Inflammatory macrophage (primary cell): ENCODE results near the gene SEPTIN1.

Source experiments
- DNase-seq, 2 donors: peaks; one replicate each; pipeline ENCODE4 v3.0.0-alpha.2; 2020 to 2022

The SEPTIN1 gene

DNA sequence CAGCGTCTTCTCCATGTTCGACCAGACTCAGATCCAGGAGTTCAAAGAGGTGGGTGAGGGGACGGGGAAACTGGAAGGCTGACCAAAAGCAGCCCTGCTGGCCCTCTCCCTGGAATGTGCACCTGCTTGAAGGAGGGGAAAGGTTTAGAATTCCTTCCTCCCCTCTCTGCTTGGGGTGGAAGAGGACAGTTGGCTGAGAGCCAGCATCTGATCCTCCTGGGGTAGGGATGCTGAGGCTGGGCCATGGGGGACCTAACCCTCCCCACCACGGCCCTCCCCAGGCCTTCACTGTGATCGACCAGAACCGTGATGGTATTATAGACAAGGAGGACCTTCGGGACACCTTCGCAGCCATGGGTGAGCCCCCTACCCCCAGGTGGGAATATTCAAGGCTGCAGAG is 6.5 kb downstream of the SEPTIN1 start:
- no peak for DNase-seq

DNA sequence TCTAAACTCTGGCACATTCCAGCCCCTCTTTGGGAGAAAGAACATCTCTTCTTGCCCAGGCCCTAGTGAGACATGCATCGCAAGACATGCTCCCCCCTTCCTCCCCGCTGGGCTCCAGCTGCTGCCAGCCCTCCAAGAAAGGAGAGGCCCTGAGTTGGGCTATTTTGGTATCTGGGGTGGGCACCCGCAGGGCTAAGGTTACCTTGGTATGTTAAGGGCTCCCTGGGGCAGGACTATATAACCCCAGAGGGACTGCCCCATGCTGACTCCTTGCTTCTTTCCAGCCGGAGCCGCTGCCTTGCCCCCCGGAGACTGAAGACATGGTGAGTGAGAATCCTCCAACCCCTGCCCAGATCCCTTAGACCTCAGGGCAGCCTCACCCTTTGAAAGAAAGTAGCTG is 7.8 kb downstream of the SEPTIN1 start, which contains the start of gene MYL11:
Gene MYL11 (plus strand): TSS at position 265 of the 400 bp plus-strand sequence. CDS start 56 bp downstream, at position 321.
- DNase-seq, result no peak

DNA sequence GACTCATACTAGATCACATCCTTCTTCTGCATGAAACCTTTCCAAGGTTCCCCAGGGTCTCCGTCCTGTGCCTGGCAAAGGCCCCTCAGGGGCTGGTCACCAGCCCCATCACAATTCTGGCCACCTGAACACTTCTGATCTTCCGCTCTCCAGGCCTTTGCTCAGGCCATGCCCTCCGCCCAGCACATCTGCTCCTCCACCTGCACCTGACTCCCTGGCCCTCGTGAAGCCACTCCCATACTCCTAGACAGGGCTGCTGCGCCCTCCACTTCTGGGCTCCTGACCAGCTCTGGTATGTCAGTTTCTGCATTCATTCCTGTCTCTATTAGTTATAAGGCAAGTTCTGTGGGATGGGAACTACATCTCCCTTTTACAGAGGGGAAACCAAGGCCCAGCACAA is 9.6 kb downstream of the SEPTIN1 start:
- no peak for DNase-seq

DNA sequence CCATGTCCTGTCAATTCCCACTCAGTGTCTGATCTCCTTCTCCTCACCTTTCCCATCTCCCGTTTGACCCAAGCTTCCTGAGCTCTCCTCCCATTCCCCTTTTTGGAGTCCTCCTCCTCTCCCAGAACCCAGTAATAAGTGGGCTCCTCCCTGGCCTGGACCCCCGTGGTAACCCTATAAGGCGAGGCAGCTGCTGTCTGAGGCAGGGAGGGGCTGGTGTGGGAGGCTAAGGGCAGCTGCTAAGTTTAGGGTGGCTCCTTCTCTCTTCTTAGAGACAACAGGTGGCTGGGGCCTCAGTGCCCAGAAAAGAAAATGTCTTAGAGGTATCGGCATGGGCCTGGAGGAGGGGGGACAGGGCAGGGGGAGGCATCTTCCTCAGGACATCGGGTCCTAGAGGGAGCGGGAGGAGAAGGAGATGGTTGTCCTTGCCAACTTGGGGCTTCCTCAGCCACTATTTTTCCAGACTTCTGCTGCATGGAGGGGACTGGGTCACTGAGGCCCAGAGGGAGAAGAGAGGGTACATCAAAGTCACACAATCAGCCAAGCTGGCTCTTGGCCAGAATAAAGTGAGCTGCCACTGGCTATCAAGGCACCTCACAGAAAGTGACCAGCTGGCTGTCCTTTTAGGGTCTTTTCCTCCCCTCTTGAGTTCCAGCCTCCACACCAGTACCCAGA is 10.2 kb downstream of the SEPTIN1 start:
- no peak for DNase-seq

DNA sequence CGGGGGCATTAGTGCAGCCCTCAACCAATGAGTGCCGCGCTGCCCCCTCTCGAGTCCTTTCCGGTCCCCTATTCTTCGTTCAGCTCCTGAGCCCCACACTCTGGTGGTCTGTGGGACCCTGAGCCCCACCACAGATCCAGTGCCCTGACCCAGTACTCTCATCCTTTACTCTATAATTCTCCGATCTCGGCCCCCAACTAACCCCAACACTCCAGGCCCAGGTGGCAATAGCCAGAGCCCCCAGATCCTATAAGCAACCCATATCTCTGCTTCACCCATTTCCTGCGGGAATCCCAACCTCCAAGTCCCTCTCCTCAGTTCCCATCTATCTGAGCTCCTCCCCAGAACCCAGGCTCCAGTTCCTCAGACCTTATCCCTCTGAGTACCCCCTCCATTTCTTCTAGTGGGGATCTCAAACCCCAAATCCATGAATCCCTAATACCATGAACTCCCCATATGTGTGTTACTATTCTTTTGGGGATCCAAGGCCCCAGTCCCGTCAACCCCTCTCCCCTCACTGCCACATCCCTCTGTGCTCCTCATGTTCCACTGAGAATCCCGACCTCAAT is 11.0 kb downstream of the SEPTIN1 start:
- no peak for DNase-seq

DNA sequence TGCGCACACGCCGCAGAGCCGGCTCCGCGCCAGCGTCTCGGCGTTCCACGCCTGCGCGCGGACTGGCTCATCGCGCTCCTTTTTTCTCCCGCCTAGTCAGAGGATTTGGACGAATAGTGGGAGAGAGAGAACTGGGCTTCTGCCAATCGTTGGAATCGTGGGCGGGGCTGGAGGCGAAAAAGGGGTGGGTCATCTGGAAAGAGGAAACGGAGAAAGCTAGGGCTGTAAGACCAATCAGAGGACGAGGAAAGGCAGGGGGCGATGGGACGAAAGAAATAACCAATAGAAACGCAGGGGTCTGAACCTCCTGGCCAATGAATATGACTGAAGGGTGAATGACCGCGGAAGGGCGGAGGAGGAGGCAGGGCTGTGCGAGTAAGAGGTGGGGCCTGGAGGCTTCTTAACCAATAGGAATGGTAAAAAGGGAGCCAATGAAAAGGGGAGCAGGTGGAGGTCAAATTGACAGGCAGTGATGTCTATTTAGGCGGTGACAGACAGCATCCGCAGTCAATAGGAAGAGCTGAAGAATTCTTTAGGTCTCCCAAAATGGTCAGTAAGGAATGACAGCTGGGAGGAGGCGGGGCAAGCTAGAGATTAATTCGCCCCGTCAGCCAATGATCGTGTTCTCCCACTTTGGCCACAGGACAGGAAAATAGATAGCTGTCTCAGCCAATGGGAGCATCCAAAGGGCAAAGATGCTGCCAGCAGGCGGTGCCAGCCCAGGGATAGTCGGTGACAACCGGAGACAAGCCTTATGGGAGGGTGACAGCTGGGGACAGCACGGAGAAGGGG is 11.7 kb downstream of the SEPTIN1 start, which contains the start of gene TBC1D10B:
Gene TBC1D10B (minus strand): TSS at position 39 of the 792 bp plus-strand sequence. CDS start 311 bp downstream, outside the sequence.
- DNase-seq, result peak; percentile 99 to 100

DNA sequence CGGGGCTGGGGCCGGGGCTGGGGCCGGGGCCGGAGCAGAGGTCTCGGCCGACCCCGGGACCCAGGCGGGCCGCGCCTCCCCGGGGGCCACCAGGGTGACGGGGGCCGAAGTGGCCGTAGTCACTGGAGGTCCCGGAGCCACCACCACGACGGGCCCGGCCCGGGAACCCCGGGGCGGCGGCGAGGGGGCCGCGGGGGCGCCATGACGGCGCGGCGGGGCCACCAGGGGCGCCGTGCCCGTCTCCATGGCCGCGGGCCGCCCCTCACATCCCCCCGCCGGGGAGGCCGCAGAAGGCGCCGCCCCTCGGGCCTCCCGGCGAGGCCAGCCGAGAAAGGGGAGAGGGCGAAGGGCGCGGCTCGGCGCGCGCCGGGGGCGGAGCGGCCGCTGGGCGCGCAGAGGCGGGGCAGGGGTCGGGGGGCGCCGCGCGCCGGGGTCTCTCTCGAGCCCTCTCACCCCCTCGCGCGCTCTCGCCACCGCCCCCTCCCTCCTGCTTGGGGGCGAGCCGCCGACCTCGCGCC is 12.4 kb downstream of the SEPTIN1 start:
- DNase-seq, result no peak

DNA sequence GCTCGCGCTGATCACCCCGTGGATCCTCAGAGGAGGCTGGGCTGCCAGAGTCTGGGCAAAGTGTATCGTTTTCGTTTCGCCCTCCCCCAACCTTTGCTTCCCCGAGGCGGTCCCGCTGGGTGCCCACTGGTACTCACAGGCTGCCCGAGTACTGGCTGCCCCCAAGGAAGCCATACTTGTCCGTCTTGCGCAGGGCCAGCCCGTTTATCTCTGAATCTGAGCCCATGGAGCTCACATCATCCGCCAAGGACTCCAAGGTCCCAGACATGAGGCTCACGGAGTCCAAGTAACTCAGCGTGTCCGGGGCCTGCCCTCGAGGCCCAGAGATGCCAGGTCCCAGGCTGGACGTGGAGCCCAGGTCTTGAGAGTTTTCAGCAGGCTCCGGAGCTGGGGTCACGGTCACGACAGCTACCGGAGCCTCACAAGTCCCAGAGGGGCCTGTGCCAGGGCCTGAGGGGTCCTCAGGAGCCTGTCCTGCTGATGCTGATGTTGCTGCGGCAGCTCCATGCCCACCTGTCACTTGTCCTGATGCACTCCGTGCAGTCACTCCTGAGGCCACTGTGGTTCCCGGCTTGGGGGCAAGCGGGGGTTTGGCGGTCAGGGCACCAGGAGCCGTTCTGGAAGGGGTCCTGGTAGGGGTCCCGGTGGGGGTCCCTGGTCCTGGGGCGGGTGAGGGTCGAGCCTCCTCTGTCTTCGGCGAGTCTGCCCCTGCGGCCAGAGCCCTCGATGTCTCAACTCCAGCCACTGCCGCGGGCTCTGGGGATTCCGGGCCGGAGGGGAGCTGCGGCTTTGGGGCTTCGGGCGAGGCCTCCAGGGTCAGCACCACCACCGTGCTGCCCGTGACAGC is 13.0 kb downstream of the SEPTIN1 start:
- no peak for DNase-seq

DNA sequence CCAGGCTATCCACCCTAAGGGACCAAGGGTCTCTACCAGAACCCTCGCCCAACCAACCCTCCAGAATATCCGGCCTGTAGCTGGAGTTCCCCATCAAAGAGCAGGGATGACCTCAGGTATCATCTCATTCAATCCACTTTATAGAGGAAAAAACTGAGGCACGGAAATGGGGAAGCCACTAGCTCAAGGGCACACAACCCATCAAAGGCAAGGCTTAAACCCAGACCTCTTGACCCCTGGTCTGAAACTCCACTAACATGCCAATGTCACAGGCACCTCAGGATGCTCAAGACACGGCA is 13.6 kb downstream of the SEPTIN1 start:
- DNase-seq, result no peak

DNA sequence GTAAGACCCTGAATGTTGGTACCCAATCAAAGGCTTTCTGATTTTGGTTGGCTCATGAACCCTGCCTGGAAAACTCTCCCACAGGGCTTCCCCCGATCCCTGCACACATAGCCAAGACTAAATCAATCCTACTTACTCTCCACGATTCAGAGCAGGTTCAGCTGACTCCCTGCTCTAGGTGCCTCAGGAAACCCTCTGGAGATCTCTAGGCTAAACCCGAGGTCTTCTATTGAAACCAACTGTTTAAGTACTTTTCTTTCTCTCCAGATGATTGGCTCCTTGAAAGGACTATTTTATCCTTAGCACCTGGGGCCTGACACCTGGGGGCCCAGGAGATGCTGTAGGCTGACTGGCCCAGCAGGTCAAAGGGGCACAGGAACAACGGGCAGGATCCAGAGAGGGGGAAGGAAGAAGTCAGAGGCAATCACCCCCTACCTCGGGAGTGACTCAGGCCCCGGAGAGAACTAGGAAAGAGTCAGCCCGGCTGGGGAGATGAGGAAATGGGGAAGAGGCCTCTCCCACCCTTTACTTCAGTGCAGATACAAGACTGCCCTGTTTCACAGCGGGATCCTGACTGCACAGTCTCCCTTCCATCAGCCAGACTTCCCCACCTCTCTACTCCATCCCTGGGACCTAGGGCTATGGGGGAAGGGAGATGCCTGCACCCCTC is 14.1 kb downstream of the SEPTIN1 start:
- peak; percentile 76 to 80 for DNase-seq

DNA sequence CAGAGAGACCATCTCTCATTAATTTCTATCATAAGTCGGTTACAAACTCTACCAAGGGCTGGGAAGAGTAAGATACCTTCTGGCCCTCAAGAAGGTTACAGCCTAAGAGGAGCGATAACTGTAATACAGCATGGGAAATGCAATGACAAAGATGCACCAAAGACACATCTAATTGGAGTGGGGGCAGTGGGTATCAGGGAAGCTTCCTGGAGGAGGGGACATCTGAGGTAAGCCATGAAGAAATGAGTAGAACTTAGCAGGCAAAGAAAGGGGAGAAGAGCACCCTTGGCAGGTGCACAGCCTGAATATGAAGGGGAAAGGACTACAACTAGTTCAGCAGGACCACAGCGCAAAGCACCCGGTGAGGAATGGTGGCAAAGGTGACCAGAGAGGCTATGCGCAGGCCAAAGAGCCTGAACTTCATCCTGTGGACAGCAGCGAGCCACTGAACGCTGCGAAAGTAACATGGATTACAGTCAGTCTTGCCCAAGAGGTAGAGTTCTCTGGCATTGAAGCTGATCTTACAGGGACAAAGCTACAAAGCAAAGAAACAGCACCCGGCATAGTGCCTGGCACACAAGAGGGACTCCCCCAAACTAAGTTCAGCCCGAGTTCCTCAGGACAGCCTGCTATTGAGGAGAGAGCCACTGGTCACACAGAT is 14.9 kb downstream of the SEPTIN1 start:
- DNase-seq, result no peak

DNA sequence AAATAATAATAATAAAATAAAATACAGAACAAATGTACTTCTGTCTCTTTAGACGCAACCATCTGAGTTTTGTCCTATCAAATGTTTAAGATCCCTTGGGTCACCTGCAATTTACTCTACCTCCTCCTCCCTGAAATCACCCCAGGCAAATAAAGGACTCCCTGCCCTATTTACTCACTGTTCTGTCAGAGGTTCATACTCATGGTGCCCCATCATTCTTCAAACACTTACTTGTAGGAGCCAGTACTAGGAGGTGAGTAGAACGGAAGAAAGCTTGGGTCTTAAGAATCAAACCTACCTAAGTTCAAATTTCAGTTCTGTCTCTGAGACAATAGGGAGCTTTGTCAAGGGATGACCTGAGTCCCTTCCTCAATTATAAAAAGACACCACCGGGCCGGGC is 15.8 kb downstream of the SEPTIN1 start:
- DNase-seq, result no peak

DNA sequence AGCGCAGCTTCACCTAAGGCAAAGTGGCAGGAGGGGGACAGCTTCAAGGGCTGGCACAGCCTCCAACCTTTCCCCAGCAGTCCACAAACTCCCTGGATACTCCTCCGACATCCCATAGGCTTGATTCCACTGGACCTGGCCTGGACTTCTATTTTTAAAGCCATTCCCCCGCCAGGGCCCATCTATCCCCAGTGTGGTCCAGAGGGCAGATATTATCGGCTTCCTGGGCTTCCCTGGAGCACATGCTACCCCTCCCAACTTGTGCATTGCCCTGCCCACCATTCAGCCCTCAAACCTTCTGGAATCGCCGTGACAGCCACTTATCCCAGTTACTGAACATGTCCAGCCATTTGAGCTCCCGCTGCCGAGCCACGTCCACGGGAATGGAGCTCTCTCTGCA is 17.2 kb downstream of the SEPTIN1 start:
- DNase-seq, result no peak

DNA sequence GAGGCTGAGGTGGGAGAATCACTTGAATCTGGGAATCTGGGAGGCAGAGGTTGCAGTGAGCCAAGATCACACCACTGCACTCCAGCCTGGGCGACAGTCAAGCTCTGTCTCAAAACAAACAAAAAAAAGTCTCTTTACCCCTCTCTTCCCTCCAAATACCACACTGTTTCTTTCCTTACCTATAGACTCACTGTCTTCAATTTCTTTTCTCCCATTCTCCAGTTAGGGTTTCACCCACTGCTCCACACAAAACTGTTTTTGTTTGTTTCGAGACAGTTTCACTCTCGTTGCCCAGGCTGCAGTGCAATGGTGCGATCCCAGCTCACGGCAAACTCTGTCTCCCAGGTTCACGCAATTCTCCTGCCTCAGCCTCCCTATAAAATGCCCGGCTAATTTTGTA is 21.2 kb downstream of the SEPTIN1 start:
- no peak for DNase-seq

DNA sequence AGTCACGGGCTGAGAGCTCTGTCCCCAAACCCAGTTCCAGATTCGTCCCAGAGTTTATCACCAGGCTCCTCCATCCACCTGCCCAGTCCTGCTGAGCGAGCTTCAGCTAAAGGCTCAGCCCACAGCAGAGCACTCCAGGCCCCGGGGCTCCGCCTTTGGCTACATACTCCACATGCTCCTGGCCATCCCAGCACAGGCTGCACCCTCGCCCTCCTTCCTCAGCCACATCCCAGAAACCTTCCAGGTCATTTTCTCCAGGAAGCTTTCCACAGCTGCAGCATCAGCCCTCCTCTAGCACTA is 22.5 kb downstream of the SEPTIN1 start:
- no peak for DNase-seq

DNA sequence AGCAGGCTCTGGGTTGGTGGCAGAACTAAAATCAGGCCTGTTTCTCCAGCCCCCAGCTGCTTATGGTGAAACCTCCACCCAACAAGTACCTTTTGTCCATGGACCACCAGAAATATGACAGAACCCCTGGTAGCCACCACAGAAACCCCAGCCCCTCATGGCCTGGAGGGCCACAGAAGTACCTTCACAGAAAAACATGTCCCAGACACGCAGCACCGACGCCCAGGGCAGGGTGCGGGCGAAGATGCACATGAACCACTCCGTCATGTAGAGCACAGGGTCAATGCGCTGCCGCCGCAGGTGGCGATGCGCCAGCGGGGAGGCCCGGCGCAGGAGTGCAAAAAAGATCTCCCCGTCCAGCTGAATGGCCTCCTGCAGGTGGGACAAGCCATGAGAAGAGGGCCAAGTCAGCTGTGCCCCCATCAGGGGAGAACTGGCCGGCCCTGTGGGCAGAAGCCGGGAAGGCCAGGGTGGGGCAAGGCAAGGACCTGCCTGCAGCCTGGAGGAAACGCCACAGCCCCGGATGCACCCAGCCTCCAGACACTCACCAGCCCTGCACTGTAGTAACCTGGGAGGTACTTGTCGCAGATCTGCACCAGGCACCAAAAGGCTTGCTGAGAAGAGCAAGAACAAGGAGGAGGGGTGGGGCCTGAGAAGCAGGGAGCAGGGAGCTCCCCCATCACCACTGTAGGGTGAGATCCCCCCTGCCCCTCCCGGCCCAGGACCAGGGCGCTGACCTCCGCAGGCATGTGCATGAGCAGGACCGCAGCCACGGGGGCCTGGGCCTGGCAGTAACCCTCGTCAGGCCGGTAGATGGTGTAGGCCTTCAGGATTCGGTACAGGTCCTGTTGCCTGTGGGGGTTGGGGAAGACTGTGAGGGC is 23.1 kb downstream of the SEPTIN1 start:
- DNase-seq, result no peak

DNA sequence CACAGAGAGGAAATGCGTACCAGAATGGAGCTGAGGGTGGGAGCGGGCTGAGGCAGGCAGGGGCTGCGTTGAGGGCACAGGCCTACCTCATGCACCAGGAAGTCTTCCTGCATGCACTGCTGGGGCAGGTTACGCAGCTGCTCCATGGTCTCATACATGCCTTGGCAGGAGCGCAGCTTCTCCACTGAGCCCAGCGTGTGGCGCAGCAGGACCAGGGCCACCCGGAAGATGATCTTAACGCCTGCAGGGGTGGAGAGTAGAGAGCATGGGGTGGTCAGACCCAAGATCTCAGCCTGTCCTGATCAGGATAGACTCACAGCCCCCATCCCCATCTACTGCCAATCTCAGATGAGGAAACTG is 23.8 kb downstream of the SEPTIN1 start:
- no peak for DNase-seq

DNA sequence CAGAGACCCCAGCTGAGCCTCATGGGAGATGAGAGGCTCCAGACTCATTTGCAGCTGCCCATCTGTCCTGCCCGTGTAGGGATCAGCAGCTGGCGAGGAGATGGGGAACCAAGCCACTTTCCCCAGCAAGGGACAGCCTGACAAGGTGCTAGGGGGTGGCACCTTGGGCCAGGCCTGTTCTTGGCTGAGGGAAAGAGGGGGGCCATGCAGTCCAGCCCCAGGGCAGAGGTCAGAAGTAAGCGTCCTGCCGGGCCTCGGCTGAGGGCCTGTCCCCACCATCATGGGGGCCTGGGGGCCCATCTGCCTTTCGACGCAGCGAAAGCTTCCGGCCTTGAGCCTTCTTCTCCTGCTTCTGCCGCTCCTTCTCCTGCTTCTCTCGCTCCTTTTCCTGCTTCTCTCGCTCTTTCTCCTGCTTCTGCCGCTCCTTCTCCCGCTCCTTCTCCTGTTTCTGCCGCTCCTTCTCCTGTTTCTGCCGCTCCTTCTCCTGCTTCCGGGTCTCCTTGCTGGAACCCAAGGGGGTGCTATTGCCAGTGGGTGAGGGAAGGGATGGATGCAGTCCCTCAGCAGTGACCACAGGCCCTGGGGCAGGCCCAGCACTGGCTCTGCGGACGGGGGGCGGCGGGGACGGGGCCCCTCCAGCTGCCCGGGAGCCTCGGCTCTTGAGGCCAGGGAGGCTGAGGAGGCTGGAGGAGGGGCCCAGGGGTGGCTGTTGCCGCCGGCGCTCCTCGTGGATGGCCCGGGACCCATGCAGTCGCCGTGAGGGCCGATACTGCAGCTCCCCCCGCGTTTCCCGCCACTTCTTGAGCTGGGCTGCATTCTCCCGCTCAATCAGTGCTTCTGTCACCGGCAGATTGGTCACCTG is 24.4 kb downstream of the SEPTIN1 start:
- no peak for DNase-seq

DNA sequence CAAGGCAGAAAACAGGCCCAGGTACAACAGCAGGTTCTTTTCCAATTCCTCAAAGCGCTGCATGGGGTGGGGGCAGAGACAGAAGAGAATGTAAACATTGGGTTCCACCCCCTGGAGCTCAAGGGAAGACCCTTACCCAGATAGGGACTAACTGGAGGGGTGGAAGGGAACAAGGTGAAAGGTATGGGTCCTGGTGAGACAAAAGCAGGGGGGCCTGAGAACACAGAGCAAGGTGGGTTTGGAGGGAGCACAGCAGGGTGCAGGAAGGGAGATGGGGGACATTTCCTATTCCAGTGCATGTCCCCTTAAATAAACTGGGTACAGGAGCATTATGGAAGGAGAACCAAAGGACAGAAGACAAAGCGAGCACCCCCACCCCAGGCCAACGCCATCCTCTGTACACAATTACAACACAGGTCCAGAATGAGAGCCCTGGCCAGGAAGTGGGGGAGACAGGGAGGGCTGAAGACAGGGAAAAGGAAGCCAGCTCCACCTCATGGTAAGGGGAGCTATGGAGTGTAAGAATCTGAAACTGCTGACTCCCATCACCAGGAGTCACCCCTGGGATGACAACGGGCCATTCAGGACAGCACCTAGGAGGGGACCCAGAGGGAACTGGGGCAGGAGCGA is 25.2 kb downstream of the SEPTIN1 start:
- no peak for DNase-seq
